Neural progenitor cell (in vitro differentiated cells): ENCODE measurements around the gene DNASE1L2. TPM values are rescaled to one million over a fixed set of nuclear protein-coding genes. Genes with fewer than 3 reads are reported as not detected.

Source experiments
- DNase-seq: peaks from one replicate; pipeline ENCODE4 v3.0.0-alpha.2; 2016; ENCODE audit warnings: low spot score
- H2AFZ ChIP-seq: fragments of 200-600 bp; sonication (generic); replicated peaks from 2 replicates; pipeline ENCODE4 v1.6.1; 2016; ENCODE audit warnings: antibody characterized with exemption
- H3F3A ChIP-seq: fragments of 200-600 bp; sonication (generic); 2 replicates; pipeline ENCODE4 v1.6.1; 2016; ENCODE audit warnings: antibody characterized with exemption, low read depth
- H3K27ac ChIP-seq: fragments of 200-600 bp; sonication (generic); 2 replicates; pipeline ENCODE4 v1.5.1; 2016; ENCODE audit warnings: mild to moderate bottlenecking
- H3K27me3 ChIP-seq: fragments of 200-600 bp; sonication (generic); 2 replicates; pipeline ENCODE4 v1.6.1; 2016; ENCODE audit warnings: mild to moderate bottlenecking, moderate library complexity
- H3K36me3 ChIP-seq: fragments of 200-600 bp; sonication (generic); 2 replicates; pipeline ENCODE4 v1.5.1; 2016
- H3K4me1 ChIP-seq: fragments of 200-600 bp; sonication (generic); 2 replicates; pipeline ENCODE4 v1.6.1; 2016; ENCODE audit warnings: mixed run types
- H3K4me2 ChIP-seq: fragments of 200-600 bp; sonication (generic); 2 replicates; pipeline ENCODE4 v1.6.1; 2016
- H3K4me3 ChIP-seq: fragments of 200-600 bp; sonication (generic); 2 replicates; pipeline ENCODE4 v1.5.1; 2016
- H3K79me2 ChIP-seq: fragments of 200-600 bp; sonication (generic); 2 replicates; pipeline ENCODE4 v1.6.1; 2016; ENCODE audit warnings: low read depth
- H3K9ac ChIP-seq: fragments of 200-600 bp; sonication (generic); 2 replicates; pipeline ENCODE4 v1.6.1; 2016
- H3K9me3 ChIP-seq: fragments of 200-600 bp; sonication (generic); 2 replicates; pipeline ENCODE4 v1.5.1; 2016; ENCODE audit warnings: low read depth
- H4K20me1 ChIP-seq: fragments of 200-600 bp; sonication (generic); 2 replicates; pipeline ENCODE4 v1.6.1; 2016; ENCODE audit warnings: low read depth
- H3K27ac Mint-ChIP-seq: 3 replicates; pipeline ENCODE4 v1.8.0; 2021; ENCODE audit warnings: mixed read lengths
- H3K27me3 Mint-ChIP-seq: 2 replicates; pipeline ENCODE4 v1.8.0; 2022; ENCODE audit warnings: low read depth, mild to moderate bottlenecking, inconsistent platforms, moderate library complexity, mixed read lengths; ENCODE audit not compliant: insufficient read depth
- H3K36me3 Mint-ChIP-seq: 3 replicates; pipeline ENCODE4 v1.8.0; 2021; ENCODE audit warnings: mixed read lengths
- H3K4me1 Mint-ChIP-seq: 3 replicates; pipeline ENCODE4 v1.8.0; 2021; ENCODE audit warnings: mixed read lengths
- H3K4me3 Mint-ChIP-seq: 3 replicates; pipeline ENCODE4 v1.8.0; 2021; ENCODE audit warnings: mild to moderate bottlenecking, moderate library complexity, mixed read lengths
- H3K9me3 Mint-ChIP-seq: 3 replicates; pipeline ENCODE4 v1.8.0; 2020; ENCODE audit warnings: mixed read lengths
- CTCF ChIP-seq: fragments of 200-600 bp; sonication (generic); IDR thresholded peaks from 2 replicates; pipeline ENCODE4 v1.5.1; 2017; ENCODE audit warnings: antibody characterized with exemption, mild to moderate bottlenecking
- EZH2 ChIP-seq: fragments of 200-600 bp; sonication (generic); IDR thresholded peaks from 2 replicates; pipeline ENCODE4 v1.6.1; 2017; ENCODE audit warnings: antibody characterized with exemption, mild to moderate bottlenecking, moderate library complexity
- EZH2phosphoT487 ChIP-seq: fragments of 200-600 bp; sonication (generic); IDR thresholded peaks from 2 replicates; pipeline ENCODE4 v1.6.1; 2017; ENCODE audit warnings: antibody characterized with exemption
- total RNA-seq: library from RNA; depleted of rRNA; stranded (reverse); fragments of >200 nt; gene quantifications from 2 replicates; pipeline ENCODE4 v1.2.3, GENCODE V29; 2015; ENCODE audit warnings: low replicate concordance

The DNASE1L2 gene
- total RNA-seq, 1 donor from 2014 or later, result 0.21 TPM

- H3K4me2 ChIP-seq, result no peak overlapping the region
- H3K27me3 Mint-ChIP-seq, result peaks cover 6% of the 10 kb centered on the region
- peaks cover 12% of the 10 kb centered on the region for H3K79me2 ChIP-seq
- no peak for TF ChIP-seq EZH2
- TF ChIP-seq CTCF, result peak; percentile 7
- TF ChIP-seq EZH2phosphoT487, result no peak
- H3F3A ChIP-seq, result peaks cover 17% of the 10 kb centered on the region
- no peaks in the 10 kb centered on the region for H3K36me3 ChIP-seq
- H3K9me3 ChIP-seq, result no peaks in the 10 kb centered on the region
- no peak overlapping the region for H2AFZ ChIP-seq
- no peak overlapping the region for H3K4me3 Mint-ChIP-seq
- peaks cover 9% of the 10 kb centered on the region for H3K36me3 Mint-ChIP-seq
- no peak for DNase-seq
- H3K27ac Mint-ChIP-seq, result no peak overlapping the region
- no peaks in the 10 kb centered on the region for H3K4me1 Mint-ChIP-seq
- no peaks in the 10 kb centered on the region for H3K9me3 Mint-ChIP-seq
- H3K27me3 ChIP-seq, result peaks cover 5% of the 10 kb centered on the region
- H3K4me1 ChIP-seq, result peaks cover 6% of the 10 kb centered on the region
- H3K9ac ChIP-seq, result no peak overlapping the region
- peaks cover 22% of the 10 kb centered on the region for H4K20me1 ChIP-seq
- H3K27ac ChIP-seq, result no peak overlapping the region
- no peak overlapping the region for H3K4me3 ChIP-seq
These were observed 6.8 kb downstream of the DNASE1L2 start for GRCh38 chr16:2243031-2243528.

- Mint-ChIP-seq H3K9me3 (no peaks in the 10 kb centered on the region), H3K4me3 (no peak overlapping the region), H3K27me3 (peaks cover 6% of the 10 kb centered on the region), H3K27ac (no peak overlapping the region), H3K36me3 (peaks cover 9% of the 10 kb centered on the region), H3K4me1 (no peaks in the 10 kb centered on the region)
- no peak for TF ChIP-seq CTCF
- TF ChIP-seq EZH2, result no peak
- TF ChIP-seq EZH2phosphoT487, result no peak
- Histone ChIP-seq H3K9ac (no peak overlapping the region), H4K20me1 (peaks cover 15% of the 10 kb centered on the region), H3F3A (peaks cover 12% of the 10 kb centered on the region), H2AFZ (no peak overlapping the region), H3K4me3 (no peak overlapping the region), H3K4me2 (no peak overlapping the region), H3K79me2 (peaks cover 19% of the 10 kb centered on the region), H3K27ac (no peak overlapping the region), H3K36me3 (no peaks in the 10 kb centered on the region), H3K9me3 (no peaks in the 10 kb centered on the region), H3K27me3 (no peaks in the 10 kb centered on the region), H3K4me1 (peaks cover 2% of the 10 kb centered on the region)
- DNase-seq, result no peak
These were observed 7.5 kb downstream of the DNASE1L2 start for GRCh38 chr16:2243781-2244180.

- H3K27me3 Mint-ChIP-seq, result peaks cover 6% of the 10 kb centered on the region
- Histone ChIP-seq H3K4me3 (no peak overlapping the region), H3K79me2 (peaks cover 24% of the 10 kb centered on the region), H2AFZ (no peak overlapping the region), H3K4me1 (no peaks in the 10 kb centered on the region), H3K9me3 (no peaks in the 10 kb centered on the region), H3F3A (peaks cover 7% of the 10 kb centered on the region), H3K4me2 (no peak overlapping the region), H4K20me1 (peaks cover 10% of the 10 kb centered on the region), H3K36me3 (no peaks in the 10 kb centered on the region), H3K27me3 (no peaks in the 10 kb centered on the region), H3K27ac (no peak overlapping the region), H3K9ac (no peak overlapping the region)
- no peak overlapping the region for H3K27ac Mint-ChIP-seq
- H3K4me3 Mint-ChIP-seq, result no peak overlapping the region
- TF ChIP-seq EZH2, result no peak
- TF ChIP-seq CTCF, result peak; percentile 12
- no peaks in the 10 kb centered on the region for H3K9me3 Mint-ChIP-seq
- no peaks in the 10 kb centered on the region for H3K4me1 Mint-ChIP-seq
- peaks cover 9% of the 10 kb centered on the region for H3K36me3 Mint-ChIP-seq
- peak; percentile 22 for DNase-seq
These were observed 8.1 kb downstream of the DNASE1L2 start for GRCh38 chr16:2244301-2244700.
